H1 (cell line): Measurements from ENCODE around the gene PLEKHG3. TPM values are rescaled to one million over a fixed set of nuclear protein-coding genes. Genes with fewer than 3 reads are reported as not detected.

ENCODE experiments used
- CTCF ChIA-PET: fragments of 300-600 bp; sonication (Branson Sonifier 250); formaldehyde crosslinking; loops from one replicate; lab custom pipeline; 2021; ENCODE audit not compliant: partially characterized antibody; lab: Charles Lee
- POLR2A ChIA-PET: fragments of 300-600 bp; sonication (Branson Sonifier 250); formaldehyde crosslinking; loops from one replicate; lab custom pipeline; 2021; ENCODE audit warnings: inconsistent platforms; ENCODE audit not compliant: partially characterized antibody; lab: Charles Lee
- DNase-seq, 2 experiments: peaks; one replicate each; pipeline versions ENCODE4 v3.0.0 to v3.0.0-alpha.2; 2010 to 2022; ENCODE audit warnings: low spot score in 2 of 2, low read depth in 1 of 2, mixed read lengths in 1 of 2
- FAIRE-seq: peaks from 2 replicates; lab custom pipeline; 2011; peaks lifted over from hg19 to GRCh38; lab: Jason Lieb, UNC
- H2AFZ ChIP-seq: 2 replicates; pipeline ENCODE4 v1.8.1; 2012; ENCODE audit warnings: low read length, inconsistent platforms
- H2AK5ac ChIP-seq: 2 replicates; pipeline ENCODE4 v1.6.1; 2013; ENCODE audit warnings: low read depth, low read length
- H2BK120ac ChIP-seq: replicated peaks from 2 replicates; pipeline ENCODE3; 2013; ENCODE audit warnings: low read depth, low read length, inconsistent platforms
- H2BK12ac ChIP-seq: 2 replicates; pipeline ENCODE4 v1.6.1; 2013; ENCODE audit warnings: low read depth, low read length
- H2BK15ac ChIP-seq: 2 replicates; pipeline ENCODE4 v1.6.1; 2013; ENCODE audit warnings: low read length
- H2BK20ac ChIP-seq: 2 replicates; pipeline ENCODE4 v1.6.1; 2013; ENCODE audit warnings: low read length
- H2BK5ac ChIP-seq: 2 replicates; pipeline ENCODE4 v1.6.1; 2013; ENCODE audit warnings: low read depth, low read length
- H3K14ac ChIP-seq: 2 replicates; pipeline ENCODE4 v1.6.1; 2013; ENCODE audit warnings: inconsistent platforms; ENCODE audit not compliant: insufficient read length
- H3K18ac ChIP-seq: 2 replicates; pipeline ENCODE4 v1.6.1; 2013; ENCODE audit warnings: low read length; ENCODE audit errors: extremely low read depth
- H3K23ac ChIP-seq: 2 replicates; pipeline ENCODE4 v1.6.1; 2013; ENCODE audit warnings: inconsistent platforms; ENCODE audit not compliant: insufficient read length
- H3K23me2 ChIP-seq: 2 replicates; pipeline ENCODE4 v1.6.1; 2013; ENCODE audit warnings: low read depth, low read length
- H3K27ac ChIP-seq: 2 replicates; pipeline ENCODE4 v1.6.1; 2011; ENCODE audit warnings: low read depth, low read length, inconsistent platforms
- H3K27me3 ChIP-seq, 4 experiments: replicated peaks in 1 of 4; 1 replicate in 1 of 4; 2 replicates in 3 of 4; pipeline versions ENCODE4 v1.6.1 to v1.8.1; 2011 to 2013; ENCODE audit warnings: low read length in 3 of 4, mild to moderate bottlenecking in 3 of 4, inconsistent platforms in 2 of 4, mixed read lengths in 2 of 4, moderate library complexity in 1 of 4; ENCODE audit not compliant: control insufficient read depth in 3 of 4, insufficient read depth in 3 of 4; ENCODE audit errors: extremely low read depth in 1 of 4
- H3K36me3 ChIP-seq, 4 experiments: 2 replicates each; pipeline versions ENCODE4 v1.6.1 to v1.8.1; 2011 to 2013; ENCODE audit warnings: mild to moderate bottlenecking in 4 of 4, low read length in 3 of 4, moderate library complexity in 2 of 4, control low read depth in 1 of 4, inconsistent platforms in 1 of 4; ENCODE audit not compliant: insufficient read depth in 4 of 4, control insufficient read depth in 2 of 4
- H3K4ac ChIP-seq: replicated peaks from 2 replicates; pipeline ENCODE3; 2013; ENCODE audit warnings: low read length, low read depth, mixed read lengths, inconsistent platforms; ENCODE audit not compliant: insufficient read length
- H3K4me1 ChIP-seq, 4 experiments: replicated peaks in 1 of 4; 1 replicate in 1 of 4; 2 replicates in 3 of 4; pipeline versions ENCODE4 v1.6.1 to v1.8.1; 2011 to 2013; ENCODE audit warnings: low read length in 3 of 4, inconsistent platforms in 2 of 4, mixed read lengths in 1 of 4; ENCODE audit not compliant: insufficient read depth in 4 of 4, control insufficient read depth in 3 of 4
- H3K4me2 ChIP-seq, 2 experiments: 2 replicates each; pipeline versions ENCODE4 v1.6.1 to v1.8.1; 2011 to 2013; ENCODE audit warnings: low read depth in 2 of 2, low read length in 2 of 2, control low read depth in 1 of 2, inconsistent platforms in 1 of 2, mild to moderate bottlenecking in 1 of 2; ENCODE audit not compliant: insufficient read depth in 1 of 2
- H3K4me3 ChIP-seq, 4 experiments: fragments of 200-600, 300-600 bp in 1 of 4; sonication (generic), shearing (Covaris generic), sonication (Bioruptor Twin) in 1 of 4; 2 replicates each; pipeline versions ENCODE4 v1.5.1 to v1.8.1; 2011 to 2016; ENCODE audit warnings: low read length in 4 of 4, low read depth in 3 of 4, control low read depth in 2 of 4, inconsistent platforms in 2 of 4, mild to moderate bottlenecking in 2 of 4, mixed read lengths in 1 of 4, moderate library complexity in 1 of 4; ENCODE audit not compliant: insufficient read depth in 2 of 4; ENCODE audit errors: extremely low read depth in 1 of 4
- H3K56ac ChIP-seq: replicated peaks from 2 replicates; pipeline ENCODE3; 2013; ENCODE audit warnings: low read depth, mild to moderate bottlenecking, mixed read lengths, low read length, inconsistent platforms; ENCODE audit not compliant: insufficient read length
- H3K79me1 ChIP-seq: 2 replicates; pipeline ENCODE4 v1.6.1; 2013; ENCODE audit warnings: low read depth, low read length, control low read depth
- H3K79me2 ChIP-seq, 2 experiments: 2 replicates each; pipeline versions ENCODE4 v1.6.1 to v1.8.1; 2012 to 2013; ENCODE audit warnings: low read length in 2 of 2, mild to moderate bottlenecking in 2 of 2, inconsistent platforms in 1 of 2; ENCODE audit not compliant: insufficient read depth in 2 of 2, control insufficient read depth in 1 of 2
- H3K9ac ChIP-seq, 4 experiments: replicated peaks in 1 of 4; 1 replicate in 1 of 4; 2 replicates in 3 of 4; pipeline versions ENCODE4 v1.6.1 to v1.8.1; 2011 to 2013; ENCODE audit warnings: low read depth in 3 of 4, low read length in 3 of 4, control low read depth in 2 of 4, mild to moderate bottlenecking in 2 of 4, moderate library complexity in 2 of 4, inconsistent platforms in 1 of 4; ENCODE audit errors: extremely low read depth in 1 of 4
- H3K9me3 ChIP-seq, 2 experiments: 2 replicates each; pipeline versions ENCODE4 v1.6.1 to v1.8.1; 2012 to 2013; ENCODE audit warnings: mild to moderate bottlenecking in 2 of 2, moderate library complexity in 2 of 2, control low read depth in 1 of 2, inconsistent platforms in 1 of 2, low read depth in 1 of 2, low read length in 1 of 2, mixed read lengths in 1 of 2; ENCODE audit not compliant: insufficient read depth in 2 of 2
- H4K20me1 ChIP-seq, 2 experiments: replicated peaks in 1 of 2; 2 replicates each; pipeline versions ENCODE3 to v1.8.1; 2011 to 2013; ENCODE audit warnings: inconsistent platforms in 2 of 2, low read length in 2 of 2, mild to moderate bottlenecking in 1 of 2; ENCODE audit not compliant: insufficient read depth in 2 of 2, control insufficient read depth in 1 of 2
- H4K5ac ChIP-seq: 2 replicates; pipeline ENCODE4 v1.6.1; 2013; ENCODE audit warnings: low read length, low read depth, mixed read lengths, inconsistent platforms; ENCODE audit not compliant: insufficient read length
- H4K8ac ChIP-seq: 2 replicates; pipeline ENCODE4 v1.8.0; 2013; ENCODE audit warnings: mild to moderate bottlenecking, moderate library complexity, low read length, inconsistent platforms; ENCODE audit not compliant: insufficient read depth; ENCODE audit errors: extremely low read depth
- H4K91ac ChIP-seq: replicated peaks from 2 replicates; pipeline ENCODE3; 2013; ENCODE audit warnings: low read length, mixed read lengths, inconsistent platforms; ENCODE audit not compliant: insufficient read length
- BCL11A ChIP-seq, 2 experiments: IDR thresholded peaks; one replicate each; pipeline ENCODE4 v1.6.1; 2011; ENCODE audit warnings: low read depth in 2 of 2, low read length in 2 of 2, mild to moderate bottlenecking in 2 of 2
- CEBPB ChIP-seq: IDR thresholded peaks from 2 replicates; pipeline ENCODE4 v1.6.1; 2012; ENCODE audit warnings: low read depth, low read length
- CTCF ChIP-seq, 3 experiments: IDR thresholded peaks; 1 replicate in 2 of 3; 2 replicates in 1 of 3; pipeline versions ENCODE4 v1.5.1 to v1.6.1; 2011; ENCODE audit warnings: low read length in 3 of 3, mild to moderate bottlenecking in 3 of 3, inconsistent platforms in 2 of 3, low read depth in 1 of 3, moderate library complexity in 1 of 3; ENCODE audit not compliant: insufficient read depth in 1 of 3; ENCODE audit errors: control extremely low read depth in 1 of 3
- EZH2 ChIP-seq: fragments of 200-600 bp; sonication (generic); IDR thresholded peaks from 2 replicates; pipeline ENCODE4 v1.7.1; 2012; ENCODE audit warnings: low read depth, mild to moderate bottlenecking, moderate library complexity, low read length, inconsistent platforms; ENCODE audit not compliant: severe bottlenecking
- HDAC2 ChIP-seq, 2 experiments: fragments of 300-600 bp in 1 of 2; sonication (generic) in 1 of 2; IDR thresholded peaks; 2 replicates each; pipeline ENCODE4 v1.6.1; 2011 to 2012; ENCODE audit warnings: low read depth in 2 of 2, low read length in 2 of 2, mild to moderate bottlenecking in 2 of 2, moderate library complexity in 2 of 2, borderline replicate concordance in 1 of 2, inconsistent platforms in 1 of 2
- RNF2 ChIP-seq: fragments of 200-900, 300-1000 bp; sonication (generic); IDR thresholded peaks from 2 replicates; pipeline ENCODE4 v1.7.1; 2016; ENCODE audit warnings: borderline replicate concordance, low read depth, mild to moderate bottlenecking, antibody characterized with exemption, low read length; ENCODE audit not compliant: poor library complexity, severe bottlenecking; ENCODE audit errors: missing control alignments
- TCF12 ChIP-seq: IDR thresholded peaks from 2 replicates; pipeline ENCODE4 v1.6.1; 2011; ENCODE audit warnings: low read depth, mild to moderate bottlenecking, low read length
- WGBS, 2 experiments: shearing (Covaris generic) in 1 of 2; methylation state at CpG; one replicate each; pipeline versions ENCODE4 v1.1.6 to v1.1.7; 2013 to 2015; ENCODE audit warnings: low lambda C conversion rate in 2 of 2, mixed read lengths in 2 of 2, inconsistent platforms in 1 of 2, low coverage in 1 of 2, missing lambda C conversion rate in 1 of 2; ENCODE audit not compliant: insufficient replicate concordance in 2 of 2, insufficient coverage in 1 of 2, insufficient read length in 1 of 2; ENCODE audit errors: extremely low coverage in 1 of 2, missing lambda C conversion rate in 1 of 2; 5-methylcytosine and 5-hydroxymethylcytosine counted together
- polyA plus RNA-seq, 7 experiments: library from polyadenylated mRNA; depleted of rRNA in 3 of 7; stranded (reverse) in 5 of 7; unstranded in 2 of 7; fragments of >200 nt in 5 of 7; fragments of 200-250 nt in 2 of 7; gene quantifications; 1 replicate in 5 of 7; 2 replicates in 1 of 7; 4 replicates in 1 of 7; pipeline versions ENCODE4 v1.2.1 to v1.2.3, GENCODE V29; 2011 to 2013; ENCODE audit warnings: missing spikeins in 2 of 7, mixed read lengths in 2 of 7
- total RNA-seq: library from RNA; stranded (reverse); fragmentation: NEBNext Ultra II Directional; extraction: Animal tissue kit (Norgen Biotek cat#: 25700); gene quantifications from 2 replicates; pipeline ENCODE4 v1.2.1, GENCODE V29; 2021

Gene PLEKHG3
- total and polyA plus RNA-seq, 2 of the 8 experiments (the other 6 are each of a cell fraction or from before 2014, with no cell fraction given), result 43.4 to 90.6 TPM

- Histone ChIP-seq H3K56ac (no peak overlapping the region), H2AK5ac (no peak overlapping the region), H4K8ac (no peak overlapping the region), H3K4me3 (no peak overlapping the region), H3K79me1 (peaks cover 25% of the 10 kb centered on the region), H3K27ac (no peak overlapping the region), H3K36me3 (no peaks in the 10 kb centered on the region), H4K20me1 (peaks cover 17 to 39% of the 10 kb centered on the region in 2 experiments), H2BK15ac (peak overlapping the region; percentile 96), H3K23me2 (peaks cover 12% of the 10 kb centered on the region; the same call in 1 of the 2 replicates), H2AFZ (no peak overlapping the region), H2BK5ac (no peak overlapping the region), H3K9ac (no peak overlapping the region), H3K27me3 (0 out of 7 replicates have a peak, but pooled peaks cover 0 to 3% (median 0%) of the 10 kb centered on the region in 4 experiments), H2BK12ac (peak overlapping the region; percentile 6; the same call in 1 of the 2 replicates), H3K4ac (no peak overlapping the region), H2BK120ac (no peak overlapping the region), H3K4me1 (peaks cover 55 to 73% (median 59%) of the 10 kb centered on the region in 4 experiments), H3K9me3 (peaks cover 0 to 3% of the 10 kb centered on the region in 2 experiments; a peak in 3 of 4 replicates), H3K23ac (no peak overlapping the region), H3K18ac (no peak overlapping the region), H3K4me2 (peak overlapping the region in 1 of 2 experiments; percentile 69; a peak in 1 of 4 replicates), H3K79me2 (peaks cover 12 to 90% of the 10 kb centered on the region in 2 experiments), H2BK20ac (no peak overlapping the region), H4K5ac (no peak overlapping the region), H3K14ac (no peak overlapping the region), H4K91ac (no peak overlapping the region)
- FAIRE-seq (no peak), DNase-seq (no peak)
- 76% methylated on average over 7 of the region's 7 CpGs; no CpG with 5 or more reads in 1 of the 2 experiments for WGBS, 2 experiments
- ChIA-PET POLR2A (interaction anchor here (5.4 kb wide), 1 partner anchor 14 kb away, joined by 102 read pairs; the partner anchor contains the start of gene PLEKHG3), CTCF (interaction anchor here (1.1 to 5.6 kb wide), 5 partner anchors 14 to 39 kb away, joined by 4 to 74 read pairs (median 5); partner anchors contain the start of gene PLEKHG3)
- TF ChIP-seq RNF2, result peak; percentile 27
- no peak for TF ChIP-seq TCF12
- no peak for TF ChIP-seq HDAC2 (IDR thresholded peaks at IDR 0.05; ENCODE audit: borderline replicate concordance in 1 of 2, low read depth in 2 of 2, low read length in 2 of 2)
- no peak for TF ChIP-seq BCL11A (IDR thresholded peaks at IDR 0.05; ENCODE audit: low read depth in 2 of 2, low read length in 2 of 2)
- no peak for TF ChIP-seq CEBPB
- TF ChIP-seq CTCF (IDR thresholded peaks at IDR 0.05; ENCODE audit: control extremely low read depth in 1 of 3, insufficient read depth in 1 of 3, low read depth in 1 of 3, low read length in 3 of 3), result no peak
- no peak for TF ChIP-seq EZH2
Measured at GRCh38 chr14:64718762-64719161, 14.5 kb downstream of the PLEKHG3 start.
